Left kidney (tissue), 2 donors: Measurements from ENCODE around the gene PGK1. TPM values are rescaled to one million over a fixed set of nuclear protein-coding genes. Genes with fewer than 3 reads are reported as not detected.
"Not testable (repeated sequence)": the region's sequence is repeated elsewhere in the genome, so short reads cannot be mapped to it uniquely, and the experiment has no call there.

Experiments
- DNase-seq: peaks from one replicate; pipeline ENCODE4 v3.0.0-alpha.2; 2013
- polyA plus RNA-seq: library from polyadenylated mRNA; unstranded; fragments of 120-200 nt; gene quantifications from one replicate; pipeline ENCODE4 v1.2.1, GENCODE V29; 2013; ENCODE audit not compliant: insufficient read length

PGK1 gene
- polyA plus RNA-seq, 1 donor = 390 TPM

DNA sequence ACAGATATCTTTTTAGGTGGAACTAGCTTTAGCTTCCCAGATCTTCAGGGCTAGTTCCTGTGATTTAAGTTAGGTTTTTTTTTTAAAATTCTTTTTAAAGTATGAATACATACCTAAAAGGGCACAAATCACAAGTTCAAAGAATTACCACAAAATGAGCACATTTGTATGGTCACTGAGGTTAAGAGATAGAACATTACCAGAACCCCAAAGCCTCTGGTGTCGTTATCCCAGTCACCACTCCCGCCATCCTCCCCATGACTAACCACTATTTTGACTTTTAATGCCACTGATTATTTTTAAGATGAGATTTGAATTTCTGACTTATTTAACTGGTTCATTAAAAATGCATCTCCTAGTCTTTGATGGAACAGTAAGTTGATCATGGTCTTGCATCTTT is 5.4 kb downstream of the PGK1 start:
- no peak for DNase-seq

DNA sequence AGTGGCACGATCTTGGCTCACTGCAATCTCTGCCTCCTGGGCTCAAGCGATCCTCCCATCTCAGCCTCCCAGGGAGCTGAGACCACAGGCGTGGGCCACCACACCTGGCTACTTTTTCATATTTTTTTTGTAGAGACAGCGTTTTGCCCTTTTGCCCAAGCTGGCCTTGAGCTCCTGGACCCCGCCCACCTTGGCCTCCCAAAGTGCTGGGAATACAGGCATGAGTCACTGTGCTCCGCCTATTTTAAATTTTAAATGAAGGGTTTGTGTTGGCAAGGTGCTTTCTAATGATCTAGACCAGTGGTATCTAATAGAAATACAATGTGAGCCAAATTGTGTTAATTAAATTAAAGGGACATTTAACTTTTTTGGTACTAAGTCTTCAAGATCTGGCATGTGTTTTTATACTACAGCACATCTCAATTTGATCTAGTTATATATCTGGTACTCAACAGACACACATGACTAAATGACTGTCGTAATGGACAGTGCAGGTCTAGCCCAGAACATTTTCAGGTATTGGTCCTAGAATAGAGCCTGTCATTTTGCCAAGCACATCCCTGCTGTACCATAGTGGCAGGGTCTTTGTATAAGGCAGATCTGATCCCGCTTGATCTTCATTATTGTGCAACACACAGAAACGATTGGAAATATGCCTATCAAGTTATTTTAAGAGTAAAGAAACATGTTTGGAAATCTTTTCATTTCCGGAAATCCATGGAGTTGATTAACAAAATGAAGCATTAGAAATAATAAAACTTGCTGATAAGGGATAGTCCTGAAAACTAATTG is 7.3 kb downstream of the PGK1 start:
- DNase-seq = no peak

DNA sequence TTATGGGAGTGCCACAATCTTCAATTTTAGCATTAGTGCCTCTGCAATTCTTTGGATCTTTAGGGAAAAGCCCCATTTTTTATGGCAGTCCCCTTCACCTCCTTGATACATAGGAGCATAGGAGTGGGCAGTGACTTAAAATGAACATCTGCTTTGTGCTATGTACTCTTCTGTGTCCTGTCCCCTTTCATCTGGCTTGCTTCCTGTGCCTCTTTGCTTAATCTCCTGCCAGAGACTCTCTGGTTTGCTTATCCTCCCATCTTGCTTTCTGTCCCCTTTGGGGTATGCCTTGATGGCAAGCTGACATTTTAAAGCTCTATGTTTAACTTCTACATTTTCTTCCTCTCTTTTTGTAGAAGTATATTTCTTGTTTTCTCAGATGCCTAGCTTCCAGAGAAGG is 12.3 kb downstream of the PGK1 start:
- DNase-seq = no peak

DNA sequence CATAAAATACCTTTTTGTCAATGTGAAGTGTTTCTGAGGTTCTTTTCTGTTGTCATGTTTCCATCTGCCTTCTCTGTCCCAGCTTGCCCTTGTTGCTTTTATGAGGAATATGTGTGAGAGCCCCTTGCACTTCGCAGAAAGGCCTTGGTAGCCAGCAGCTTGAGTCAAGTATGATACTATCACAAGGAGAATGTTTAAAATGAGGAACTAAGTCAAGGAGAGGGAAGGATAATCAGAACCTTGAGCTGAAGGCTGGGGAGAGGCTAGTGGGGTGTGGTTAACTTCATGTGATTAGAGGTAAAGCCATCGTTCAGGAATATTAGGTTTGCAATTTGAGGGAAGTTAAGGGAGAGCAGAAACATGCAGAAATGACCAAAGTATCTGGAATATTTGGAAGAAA is 12.7 kb downstream of the PGK1 start:
- DNase-seq = no peak

DNA sequence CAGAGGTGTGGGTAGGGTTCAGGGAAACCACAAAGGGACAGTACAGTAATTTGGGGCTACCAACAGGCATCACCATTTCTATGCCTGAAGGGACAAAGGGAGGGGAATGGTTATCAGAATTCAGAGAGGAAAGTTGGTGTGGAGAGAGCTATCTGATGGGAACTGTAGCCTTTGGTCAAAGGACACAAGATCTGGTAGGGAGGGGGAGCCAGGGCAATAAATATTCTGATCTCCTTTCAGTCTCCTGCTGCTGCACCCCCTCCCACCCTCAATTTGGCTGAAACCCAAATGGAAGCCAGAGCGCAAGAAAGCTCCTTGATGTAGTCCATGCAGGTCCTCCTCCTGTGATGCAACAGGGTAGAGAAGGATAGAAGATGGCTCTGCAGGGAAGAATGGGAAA is 14.6 kb downstream of the PGK1 start:
- no peak for DNase-seq

DNA sequence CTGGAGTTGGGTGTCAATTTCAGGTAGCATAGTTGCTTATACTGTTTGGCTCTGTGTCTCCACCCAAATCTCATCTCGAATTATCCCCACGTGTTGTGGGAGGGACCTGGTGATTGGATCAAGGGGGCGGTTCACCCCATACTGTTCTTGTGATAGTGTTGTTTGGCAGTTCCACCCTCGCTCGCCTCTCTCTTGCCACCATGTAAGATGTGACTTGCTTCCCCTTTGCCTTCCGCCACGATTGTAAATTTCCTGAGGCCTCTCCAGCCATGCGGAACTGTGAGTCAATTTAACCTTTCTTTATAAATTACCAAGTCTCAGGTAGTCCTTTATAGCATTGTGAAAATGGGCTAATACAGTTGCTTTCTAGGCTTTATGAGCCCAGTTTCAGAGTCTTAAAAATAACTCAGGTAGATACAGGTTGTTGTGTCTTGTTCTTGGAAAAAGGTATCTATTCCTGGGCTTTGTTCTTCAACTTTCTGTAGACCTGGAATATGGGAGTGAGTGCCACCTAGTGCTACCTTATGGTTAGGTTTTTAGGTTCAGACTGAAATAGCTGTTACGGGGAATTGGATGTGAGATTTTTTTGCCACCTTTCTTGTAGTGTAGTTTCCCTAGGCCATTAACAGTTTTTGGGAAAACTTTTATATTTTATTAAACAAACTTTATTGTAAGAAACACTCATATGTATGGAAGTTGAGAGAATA is 15.6 kb downstream of the PGK1 start:
- no peak for DNase-seq

DNA sequence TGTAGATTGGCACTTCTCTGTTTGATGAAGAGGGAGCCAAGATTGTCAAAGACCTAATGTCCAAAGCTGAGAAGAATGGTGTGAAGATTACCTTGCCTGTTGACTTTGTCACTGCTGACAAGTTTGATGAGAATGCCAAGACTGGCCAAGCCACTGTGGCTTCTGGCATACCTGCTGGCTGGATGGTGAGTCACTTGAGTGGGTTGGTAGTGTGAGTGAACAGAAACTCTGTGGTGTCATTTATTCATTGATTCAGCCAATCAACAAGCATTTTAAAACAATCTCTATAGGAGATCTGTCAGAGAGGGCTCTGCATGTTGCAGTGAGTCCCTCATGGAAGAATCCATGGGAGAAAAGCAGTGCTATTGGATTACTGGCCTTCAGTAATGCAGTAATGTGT is 19.1 kb downstream of the PGK1 start:
- DNase-seq = no peak

DNA sequence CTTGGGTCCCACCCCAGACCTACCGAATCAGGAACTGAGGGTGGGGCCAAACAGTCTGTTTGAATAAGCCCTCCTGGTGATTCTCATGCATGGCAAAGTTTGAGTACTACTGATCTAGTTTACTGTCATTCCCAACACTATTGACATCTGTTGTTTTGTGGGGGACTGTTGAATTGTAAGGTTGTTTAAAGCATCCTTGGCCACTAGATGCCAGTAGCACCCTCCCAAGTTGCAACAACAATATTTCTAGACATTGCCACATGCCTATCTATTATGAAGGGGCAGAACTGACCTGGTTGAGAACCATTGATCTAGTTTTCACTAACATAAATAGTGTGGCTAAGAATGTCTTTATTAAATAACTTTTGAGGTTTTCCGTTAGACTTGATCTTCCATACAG is 20.3 kb downstream of the PGK1 start:
- no peak for DNase-seq

DNA sequence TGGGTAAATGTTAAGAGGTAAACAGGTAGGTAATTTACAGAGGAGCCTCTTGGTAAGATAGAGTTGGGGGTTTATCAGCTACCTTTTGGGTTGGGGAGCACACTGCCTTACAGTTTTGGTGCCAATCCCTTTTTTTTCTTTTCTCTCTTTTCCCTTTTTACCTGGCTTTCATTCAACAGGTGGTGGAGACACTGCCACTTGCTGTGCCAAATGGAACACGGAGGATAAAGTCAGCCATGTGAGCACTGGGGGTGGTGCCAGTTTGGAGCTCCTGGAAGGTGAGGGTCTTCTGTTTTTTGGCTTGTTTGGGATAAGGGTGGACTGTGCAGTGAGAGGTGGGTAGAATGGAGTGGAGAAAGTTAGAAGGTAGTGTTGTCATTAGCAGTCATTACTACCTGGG is 21.1 kb downstream of the PGK1 start:
- DNase-seq = no peak

DNA sequence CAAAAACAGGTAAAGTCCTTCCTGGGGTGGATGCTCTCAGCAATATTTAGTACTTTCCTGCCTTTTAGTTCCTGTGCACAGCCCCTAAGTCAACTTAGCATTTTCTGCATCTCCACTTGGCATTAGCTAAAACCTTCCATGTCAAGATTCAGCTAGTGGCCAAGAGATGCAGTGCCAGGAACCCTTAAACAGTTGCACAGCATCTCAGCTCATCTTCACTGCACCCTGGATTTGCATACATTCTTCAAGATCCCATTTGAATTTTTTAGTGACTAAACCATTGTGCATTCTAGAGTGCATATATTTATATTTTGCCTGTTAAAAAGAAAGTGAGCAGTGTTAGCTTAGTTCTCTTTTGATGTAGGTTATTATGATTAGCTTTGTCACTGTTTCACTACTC is 21.7 kb downstream of the PGK1 start:
- DNase-seq = not testable (repeated sequence)

DNA sequence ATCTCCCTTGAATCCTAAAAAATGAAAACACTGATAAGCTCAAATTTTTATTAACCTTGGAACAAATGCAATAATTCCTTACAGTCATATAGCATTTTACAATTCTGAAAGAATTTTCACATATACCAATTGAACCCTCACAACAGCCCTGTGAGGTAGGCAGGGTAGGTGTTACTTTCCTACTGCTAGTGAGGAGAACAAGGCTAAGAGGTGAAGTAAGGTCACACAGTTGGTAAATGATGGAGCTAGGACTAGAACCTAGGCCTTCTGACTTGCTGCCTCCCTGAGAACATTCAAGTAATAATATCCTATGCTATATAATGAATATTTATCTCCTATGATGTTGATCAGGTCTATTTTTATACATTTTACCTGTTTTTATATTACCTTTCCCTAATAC is 25.7 kb downstream of the PGK1 start:
- DNase-seq = no peak

DNA sequence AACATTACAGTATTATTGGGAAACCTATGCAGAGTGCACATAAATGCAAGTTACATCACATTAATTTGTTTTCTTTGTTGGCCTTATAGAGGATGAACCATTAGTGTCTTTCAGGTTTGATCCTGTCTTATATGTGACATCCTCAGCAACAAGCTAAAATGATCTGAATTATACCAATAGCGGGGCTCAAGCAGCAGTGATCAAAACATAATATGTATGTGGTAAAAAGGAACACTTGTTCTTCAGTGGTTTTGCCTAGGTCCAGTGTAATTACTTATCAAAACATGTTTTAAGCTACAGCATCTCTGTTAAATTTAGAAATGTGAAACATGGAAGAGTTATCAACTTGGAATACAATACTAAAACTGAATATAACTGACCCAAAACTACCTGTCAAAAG is 26.3 kb downstream of the PGK1 start:
- DNase-seq = no peak

DNA sequence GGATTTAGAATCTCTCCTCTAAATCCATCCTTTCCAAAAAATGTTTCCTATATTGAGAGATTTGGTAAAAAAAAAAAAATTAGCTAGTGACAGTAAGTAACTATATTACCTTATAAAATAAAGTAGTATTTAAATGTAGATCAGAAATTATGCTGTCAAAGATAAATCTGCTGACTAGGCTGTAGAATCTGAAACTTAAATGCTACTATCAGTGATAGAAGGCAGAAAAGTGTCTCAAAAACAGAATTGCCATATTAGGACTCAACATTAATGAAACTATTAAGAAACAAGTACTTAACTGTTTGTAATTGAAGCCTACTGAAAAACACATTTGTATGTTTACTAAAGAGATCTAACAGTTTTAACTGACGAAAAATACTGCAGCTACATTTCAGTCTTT is 27.1 kb downstream of the PGK1 start:
- DNase-seq = no peak

DNA sequence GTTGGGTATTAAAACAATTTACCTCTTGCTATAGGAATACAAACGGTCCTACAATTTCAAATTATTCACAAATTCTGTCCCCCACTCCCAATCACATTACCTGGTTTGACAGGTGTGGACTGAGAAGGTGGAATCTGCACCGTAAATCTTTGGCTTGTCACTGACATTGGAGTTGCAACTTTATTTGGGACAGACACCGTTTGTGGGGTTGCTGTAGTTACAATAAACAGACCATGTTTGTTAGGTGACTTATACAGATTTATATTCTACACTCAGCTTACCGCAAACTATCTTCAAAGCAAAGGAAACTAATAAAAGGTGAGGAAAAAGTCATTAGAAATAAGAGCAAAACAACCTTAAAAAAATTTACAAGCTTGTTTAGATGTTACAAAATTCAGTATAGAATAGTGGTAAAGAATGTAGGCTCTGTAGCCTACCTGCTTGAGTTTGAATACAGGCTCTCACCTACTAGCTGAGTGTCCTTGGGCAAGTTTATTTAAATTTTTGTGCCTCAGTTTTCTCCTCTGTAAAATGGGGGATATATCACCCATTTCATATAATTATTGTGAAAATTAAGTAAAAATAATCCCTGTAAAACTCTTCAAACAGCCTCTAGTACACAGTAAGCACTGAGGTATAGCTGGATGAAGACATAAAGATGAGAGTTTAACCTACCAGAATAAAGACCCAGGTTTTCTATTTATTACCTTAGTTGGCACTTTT is 29.4 kb downstream of the PGK1 start:
- DNase-seq = no peak

DNA sequence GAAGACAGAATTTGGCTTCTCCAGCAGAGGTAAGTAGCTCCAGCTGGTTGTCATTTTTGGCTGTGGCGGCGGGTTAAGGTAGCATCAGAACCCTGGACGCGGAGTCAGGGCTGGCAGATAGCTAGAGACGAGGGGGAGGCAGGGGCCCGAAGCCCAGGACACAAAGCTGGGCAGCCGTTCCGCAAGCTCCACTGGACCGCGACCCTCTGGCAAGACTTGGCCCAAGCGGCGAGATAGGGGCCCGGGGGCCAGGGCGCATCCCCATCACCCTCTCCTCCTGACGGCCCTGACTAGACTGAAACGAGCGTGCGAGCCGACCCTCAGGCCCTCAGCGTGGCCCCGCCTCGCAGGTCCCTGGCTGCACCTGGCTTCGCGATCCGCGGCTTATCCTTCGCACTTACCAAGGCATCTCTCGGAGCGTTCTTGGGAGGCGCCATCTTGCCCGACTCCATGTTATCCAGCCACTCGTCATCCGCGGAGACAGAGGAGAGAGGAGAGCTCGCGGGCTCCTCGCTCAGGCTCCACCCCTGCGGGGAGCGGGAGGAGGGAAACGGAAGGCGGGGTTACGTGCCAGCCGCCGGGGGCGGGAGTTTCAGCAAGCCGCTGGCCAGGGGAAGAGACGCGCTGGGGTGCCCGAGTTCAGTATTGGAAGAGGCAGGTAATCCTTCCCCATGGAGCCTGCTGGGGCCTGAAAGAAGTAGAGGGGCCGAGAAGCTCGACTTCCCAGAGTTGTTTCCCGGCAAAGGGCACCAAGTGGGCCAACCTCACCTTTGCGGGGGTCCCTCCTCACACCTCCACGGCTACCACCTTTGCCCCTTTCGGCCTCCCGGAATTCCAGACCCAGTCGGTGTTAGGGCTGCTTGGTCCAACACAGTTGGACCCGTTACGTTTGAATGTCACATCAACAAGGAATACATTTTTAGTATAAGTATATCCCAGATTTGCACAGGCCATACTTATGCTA is 35.4 kb downstream of the PGK1 start, which contains the start of gene TAF9B:
TSS of gene TAF9B (minus strand) at position 491 of the 964 bp plus-strand sequence. CDS start at position 452, 39 bp downstream.
- peak; percentile 74 for DNase-seq

DNA sequence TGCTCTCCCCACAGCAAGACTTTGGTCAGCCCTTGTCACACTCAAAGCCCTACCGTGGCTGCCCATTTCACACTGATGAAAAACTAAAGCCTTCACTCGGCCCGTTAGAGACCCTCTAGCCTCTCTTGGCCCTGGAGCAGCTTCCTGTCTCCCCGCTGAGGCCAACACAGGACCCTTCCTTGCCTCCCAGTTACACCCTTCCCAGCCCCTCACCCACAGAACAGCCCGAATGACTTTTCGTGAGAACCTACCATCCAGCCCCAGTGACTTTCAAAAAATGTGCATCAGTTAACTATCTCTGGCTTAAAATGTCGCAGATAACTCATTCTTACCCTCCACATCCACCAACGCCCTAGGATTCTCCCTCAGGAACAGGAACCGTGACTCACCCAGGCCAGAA is 36.2 kb downstream of the PGK1 start:
- DNase-seq = no peak

DNA sequence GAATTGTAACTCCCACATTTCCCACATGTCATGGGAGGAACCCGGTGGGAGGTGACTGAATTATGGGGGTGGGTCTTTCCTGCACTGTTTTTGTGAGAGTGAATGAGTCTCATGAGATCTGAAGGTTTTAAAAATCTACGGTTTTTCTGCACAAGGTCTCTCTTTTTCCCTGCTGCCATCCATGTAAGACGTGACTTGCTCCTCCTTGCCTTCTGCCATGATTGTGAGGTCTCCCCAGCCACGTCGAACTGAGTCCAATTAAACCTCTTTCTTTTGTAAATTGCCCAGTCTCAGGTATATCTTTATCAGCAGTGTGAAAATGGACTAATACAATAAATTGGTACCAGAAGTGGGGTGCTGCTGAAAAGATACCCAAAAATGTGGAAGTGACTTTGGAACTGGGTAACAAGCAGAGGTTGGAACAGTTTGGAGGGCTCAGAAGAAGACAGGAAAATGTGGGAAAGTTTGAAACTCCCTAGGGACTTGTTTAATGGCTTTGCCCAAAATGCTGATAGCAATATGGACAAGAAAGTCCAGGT is 43.0 kb downstream of the PGK1 start:
- not testable (repeated sequence) for DNase-seq

DNA sequence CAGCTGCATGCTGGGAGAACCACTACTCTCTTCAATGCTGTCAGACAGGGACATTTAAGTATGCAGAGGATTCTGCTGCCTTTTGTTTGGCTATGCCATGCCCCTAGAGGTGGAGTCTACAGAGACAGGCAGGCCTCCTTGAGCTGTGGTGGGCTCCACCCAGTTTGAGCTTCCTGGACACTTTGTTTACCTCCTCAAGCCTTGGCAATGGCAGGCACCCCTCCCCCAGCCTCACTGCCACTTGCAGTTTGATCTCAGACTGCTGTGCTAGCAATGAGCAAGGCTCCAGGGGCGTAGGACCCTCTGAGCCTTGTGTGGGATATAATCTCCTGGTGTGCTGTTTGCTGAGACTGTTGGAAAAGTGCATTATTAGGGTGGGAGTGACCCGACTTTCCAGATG is 53.3 kb downstream of the PGK1 start:
- DNase-seq = not testable (repeated sequence)

DNA sequence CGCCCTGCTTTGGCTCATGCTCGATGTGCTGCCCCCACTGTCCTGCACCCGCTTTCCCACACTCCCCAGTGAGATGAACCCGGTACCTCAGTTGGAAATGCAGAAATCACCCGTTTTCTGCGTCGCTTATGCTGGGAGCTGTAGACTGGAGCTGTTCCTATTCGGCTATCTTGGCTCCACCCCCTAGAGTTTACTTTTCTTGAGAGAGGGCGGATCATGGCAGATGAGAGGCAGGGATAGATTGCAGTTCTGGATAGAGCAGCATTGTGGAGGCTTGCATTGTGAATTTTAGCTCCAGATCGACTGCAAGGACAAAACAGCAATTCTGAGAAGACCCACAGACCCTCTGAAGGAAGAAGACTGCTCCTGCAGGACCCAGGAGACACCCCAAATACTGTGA is 53.8 kb downstream of the PGK1 start:
- not testable (repeated sequence) for DNase-seq

DNA sequence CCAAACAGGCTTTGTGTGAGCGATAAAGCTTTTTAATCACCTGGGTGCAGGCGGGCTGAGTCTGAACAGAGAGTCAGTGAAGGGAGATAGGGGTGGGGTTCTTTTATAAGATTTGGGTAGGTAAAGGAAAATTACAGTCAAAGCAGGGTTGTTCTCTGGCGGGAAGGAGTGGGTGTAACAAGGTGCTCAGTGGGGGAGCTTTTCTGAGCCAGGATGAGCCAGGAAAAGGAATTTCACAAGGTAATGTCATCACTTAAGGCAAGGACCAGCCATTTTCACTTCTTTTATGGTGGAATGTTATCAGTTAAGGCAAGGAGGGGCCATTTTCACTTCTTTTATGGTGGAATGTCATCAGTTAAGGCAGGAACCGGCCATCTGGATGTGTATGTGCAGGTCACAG is 56.7 kb downstream of the PGK1 start:
- DNase-seq = not testable (repeated sequence)

DNA sequence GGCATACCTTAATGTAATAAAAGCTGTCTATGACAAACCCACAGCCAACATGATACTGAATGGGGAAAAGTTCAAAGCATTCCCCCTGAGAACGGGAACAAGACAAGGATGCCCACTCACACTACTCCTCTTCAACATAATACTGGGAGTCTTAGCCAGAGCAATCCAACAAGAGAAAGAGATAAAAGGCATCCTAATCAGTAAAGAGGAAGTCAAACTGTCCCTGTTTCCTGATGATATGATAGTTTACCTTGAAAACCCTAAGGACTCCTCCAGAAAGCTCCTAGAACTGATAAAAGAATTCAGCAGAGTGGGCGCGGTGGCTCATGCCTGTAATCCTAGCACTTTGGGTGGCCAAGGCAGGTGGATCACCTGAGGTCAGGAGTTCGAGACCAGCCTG is 59.1 kb downstream of the PGK1 start:
- DNase-seq = not testable (repeated sequence)

DNA sequence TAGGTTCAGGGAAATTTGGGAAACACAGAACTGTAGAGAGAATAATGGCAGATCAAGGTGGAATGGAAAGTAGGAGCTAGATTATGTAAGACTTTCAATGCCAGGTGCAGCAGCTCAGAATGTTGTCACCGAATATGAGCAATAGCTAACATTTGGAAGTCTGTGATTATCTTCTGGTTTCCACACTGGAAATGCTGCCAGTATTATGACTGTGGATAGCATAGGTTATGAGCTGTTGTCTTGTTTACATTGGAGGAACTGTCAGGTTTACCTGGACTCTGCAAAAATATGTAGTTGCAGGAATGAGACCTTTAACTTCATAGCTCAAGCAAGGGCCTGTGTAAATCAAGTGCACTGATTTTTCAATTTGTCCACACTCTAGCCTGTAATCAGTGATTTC is 61.4 kb downstream of the PGK1 start:
- DNase-seq = no peak
